Loucy (cell line): ENCODE measurements around the gene MATN4.

ENCODE experiments used
- H2AFZ ChIP-seq: fragments of 200-600 bp; sonication (generic); 2 replicates; pipeline ENCODE4 v1.6.0; 2016; ENCODE audit warnings: antibody characterized with exemption, mild to moderate bottlenecking, low read length, moderate library complexity
- H3F3A ChIP-seq: fragments of 200-600 bp; 2 replicates; pipeline ENCODE4 v1.6.0; 2016; ENCODE audit warnings: antibody characterized with exemption, low read depth, mild to moderate bottlenecking
- H3K27me3 ChIP-seq: fragments of 200-600 bp; sonication (generic); 2 replicates; pipeline ENCODE4 v1.6.1; 2014; ENCODE audit warnings: low read length, mild to moderate bottlenecking; ENCODE audit not compliant: insufficient read depth, poor library complexity, severe bottlenecking
- H3K36me3 ChIP-seq: fragments of 200-600 bp; sonication (generic); 2 replicates; pipeline ENCODE4 v1.6.1; 2016; ENCODE audit warnings: low read length; ENCODE audit not compliant: insufficient read depth
- H3K4me1 ChIP-seq: fragments of 200-600 bp; sonication (generic); 2 replicates; pipeline ENCODE4 v1.5.1; 2014; ENCODE audit warnings: low read length, mild to moderate bottlenecking; ENCODE audit not compliant: insufficient read depth, poor library complexity, severe bottlenecking
- H3K4me2 ChIP-seq: fragments of 200-600 bp; sonication (generic); 2 replicates; pipeline ENCODE4 v1.6.0; 2014; ENCODE audit warnings: antibody characterized with exemption, low read length, low read depth, mild to moderate bottlenecking; ENCODE audit not compliant: poor library complexity, severe bottlenecking
- H3K4me3 ChIP-seq: fragments of 200-600 bp; sonication (generic); 2 replicates; pipeline ENCODE4 v1.5.1; 2014; ENCODE audit warnings: low read length, mild to moderate bottlenecking, mixed read lengths; ENCODE audit not compliant: poor library complexity, severe bottlenecking
- H3K79me2 ChIP-seq: fragments of 200-600 bp; sonication (generic); 2 replicates; pipeline ENCODE4 v1.6.1; 2014; ENCODE audit warnings: low read length; ENCODE audit not compliant: insufficient read depth
- H3K9ac ChIP-seq: fragments of 200-600 bp; sonication (generic); 2 replicates; pipeline ENCODE4 v1.6.0; 2014; ENCODE audit warnings: mild to moderate bottlenecking, low read depth, low read length, moderate library complexity; ENCODE audit not compliant: poor library complexity, severe bottlenecking
- H3K9me2 ChIP-seq: fragments of 200-600 bp; sonication (generic); replicated peaks from 2 replicates; pipeline ENCODE4 v1.6.1; 2016; ENCODE audit warnings: low read depth, low read length, mixed read lengths
- H3K9me3 ChIP-seq: fragments of 200-600 bp; sonication (generic); 2 replicates; pipeline ENCODE4 v1.6.1; 2014; ENCODE audit warnings: mild to moderate bottlenecking, antibody characterized with exemption, low read length, low read depth; ENCODE audit not compliant: insufficient read depth
- H4K20me1 ChIP-seq: fragments of 200-600 bp; sonication (generic); 2 replicates; pipeline ENCODE4 v1.6.0; 2014; ENCODE audit warnings: antibody characterized with exemption, low read length, mild to moderate bottlenecking; ENCODE audit not compliant: insufficient read depth, poor library complexity, severe bottlenecking
- EZH2phosphoT487 ChIP-seq: fragments of 200-600 bp; IDR thresholded peaks from 2 replicates; pipeline ENCODE4 v1.6.1; 2018; ENCODE audit warnings: antibody characterized with exemption, mild to moderate bottlenecking, moderate library complexity, borderline replicate concordance
- TF ChIP-seq, protein P1 (sequence below): fragments of 200-600 bp; sonication (generic); conservative IDR thresholded peaks from 2 replicates; pipeline ENCODE4 v1.5.1; 2014; ENCODE audit warnings: mild to moderate bottlenecking, antibody characterized with exemption, low read length

MATN4 gene

DNA sequence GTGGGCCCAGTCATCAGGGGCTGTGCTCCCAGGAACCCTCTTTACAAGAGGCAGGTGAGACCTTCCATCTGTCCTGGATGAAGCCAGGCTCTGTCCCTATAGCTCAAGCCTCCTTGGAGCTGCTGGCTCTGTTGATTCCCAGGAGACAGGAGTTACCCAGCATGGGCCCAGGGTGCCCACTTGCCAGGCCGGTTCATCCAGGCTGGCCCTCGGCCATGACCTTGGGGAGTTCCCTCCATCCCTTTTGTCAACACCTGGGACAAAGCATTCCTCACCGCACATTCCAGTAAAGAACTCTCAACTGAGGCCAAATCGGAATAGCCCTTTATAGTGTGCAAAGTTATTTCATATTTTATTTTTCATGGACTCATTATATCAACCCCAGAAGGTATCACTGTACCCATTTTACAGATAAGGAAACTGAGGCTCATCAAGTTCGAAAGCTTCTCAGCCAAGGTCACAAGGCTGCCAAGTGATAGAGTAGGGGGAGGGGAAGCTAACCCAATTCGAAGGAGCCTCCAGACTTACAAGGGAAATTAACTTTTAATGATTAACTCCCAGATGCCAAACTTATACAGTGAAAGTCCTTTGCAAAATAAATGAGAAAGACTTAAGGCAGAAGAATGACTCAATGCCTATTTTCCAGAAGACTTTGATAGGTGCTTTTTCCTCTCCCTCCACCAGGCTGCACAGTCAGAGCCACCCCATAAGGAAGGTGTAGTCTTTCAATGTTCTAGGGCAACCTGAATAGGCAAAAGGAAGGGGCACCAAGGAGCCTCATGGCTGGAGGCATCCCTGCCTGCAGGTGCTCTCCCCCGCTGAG, 21.6 kb upstream of the MATN4 start:
- Histone ChIP-seq H3K9me3 (no peaks in the 10 kb centered on the region), H3K79me2 (no peaks in the 10 kb centered on the region), H2AFZ (no peak overlapping the region), H3K9me2 (no peaks in the 10 kb centered on the region), H3F3A (no peaks in the 10 kb centered on the region), H3K36me3 (no peaks in the 10 kb centered on the region), H3K4me2 (no peak overlapping the region), H4K20me1 (no peaks in the 10 kb centered on the region), H3K9ac (no peak overlapping the region), H3K27me3 (no peaks in the 10 kb centered on the region), H3K4me1 (no peaks in the 10 kb centered on the region), H3K4me3 (no peak overlapping the region)
- TF ChIP-seq, protein P1, sequence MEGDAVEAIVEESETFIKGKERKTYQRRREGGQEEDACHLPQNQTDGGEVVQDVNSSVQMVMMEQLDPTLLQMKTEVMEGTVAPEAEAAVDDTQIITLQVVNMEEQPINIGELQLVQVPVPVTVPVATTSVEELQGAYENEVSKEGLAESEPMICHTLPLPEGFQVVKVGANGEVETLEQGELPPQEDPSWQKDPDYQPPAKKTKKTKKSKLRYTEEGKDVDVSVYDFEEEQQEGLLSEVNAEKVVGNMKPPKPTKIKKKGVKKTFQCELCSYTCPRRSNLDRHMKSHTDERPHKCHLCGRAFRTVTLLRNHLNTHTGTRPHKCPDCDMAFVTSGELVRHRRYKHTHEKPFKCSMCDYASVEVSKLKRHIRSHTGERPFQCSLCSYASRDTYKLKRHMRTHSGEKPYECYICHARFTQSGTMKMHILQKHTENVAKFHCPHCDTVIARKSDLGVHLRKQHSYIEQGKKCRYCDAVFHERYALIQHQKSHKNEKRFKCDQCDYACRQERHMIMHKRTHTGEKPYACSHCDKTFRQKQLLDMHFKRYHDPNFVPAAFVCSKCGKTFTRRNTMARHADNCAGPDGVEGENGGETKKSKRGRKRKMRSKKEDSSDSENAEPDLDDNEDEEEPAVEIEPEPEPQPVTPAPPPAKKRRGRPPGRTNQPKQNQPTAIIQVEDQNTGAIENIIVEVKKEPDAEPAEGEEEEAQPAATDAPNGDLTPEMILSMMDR = no peak
- no peak for TF ChIP-seq EZH2phosphoT487

GRCh38 chr20:45328451-45328850, 20.4 kb upstream of the MATN4 start:
- no peaks in the 10 kb centered on the region for H3K36me3 ChIP-seq
- TF ChIP-seq, protein P1 = no peak
- TF ChIP-seq EZH2phosphoT487 = no peak
- H4K20me1 ChIP-seq = no peaks in the 10 kb centered on the region
- H3K79me2 ChIP-seq = no peaks in the 10 kb centered on the region
- no peak overlapping the region for H3K4me3 ChIP-seq
- H3K4me2 ChIP-seq = no peak overlapping the region
- no peak overlapping the region for H3K9ac ChIP-seq
- H3K9me3 ChIP-seq = no peaks in the 10 kb centered on the region
- H3K9me2 ChIP-seq = no peaks in the 10 kb centered on the region
- no peaks in the 10 kb centered on the region for H3K4me1 ChIP-seq
- H3K27me3 ChIP-seq = no peaks in the 10 kb centered on the region
- no peaks in the 10 kb centered on the region for H3F3A ChIP-seq
- no peak overlapping the region for H2AFZ ChIP-seq

GRCh38 chr20:45325371-45325770, 17.3 kb upstream of the MATN4 start:
- Histone ChIP-seq H3K9me3 (no peaks in the 10 kb centered on the region), H3K4me1 (peaks cover 17% of the 10 kb centered on the region), H3K4me2 (no peak overlapping the region), H3K36me3 (no peaks in the 10 kb centered on the region), H3K4me3 (no peak overlapping the region), H2AFZ (no peak overlapping the region), H3K79me2 (no peaks in the 10 kb centered on the region), H3K27me3 (no peaks in the 10 kb centered on the region), H3K9me2 (no peaks in the 10 kb centered on the region), H4K20me1 (no peaks in the 10 kb centered on the region), H3F3A (peaks cover 4% of the 10 kb centered on the region; the same call in 1 of the 2 replicates), H3K9ac (no peak overlapping the region)
- TF ChIP-seq, protein P1 = no peak
- TF ChIP-seq EZH2phosphoT487 = no peak
